Activated T-helper 9 cell treated with anti-CD3 and anti-CD28 coated beads, Interleukin-2, amount 50 U/mL, for 16 hours (primary cell): ENCODE data around the gene MPC1.

Experiments
- DNase-seq: peaks from one replicate; pipeline ENCODE4 v3.0.0-alpha.2; 2020; ENCODE audit warnings: low read depth

The MPC1 gene

GRCh38 chr6:166382933-166383801, at the start of gene MPC1:
TSS of gene MPC1 (minus strand) at chr6:166382940. CDS start at chr6:166382876, 64 bp downstream.
- DNase-seq: peak; percentile 92

DNA sequence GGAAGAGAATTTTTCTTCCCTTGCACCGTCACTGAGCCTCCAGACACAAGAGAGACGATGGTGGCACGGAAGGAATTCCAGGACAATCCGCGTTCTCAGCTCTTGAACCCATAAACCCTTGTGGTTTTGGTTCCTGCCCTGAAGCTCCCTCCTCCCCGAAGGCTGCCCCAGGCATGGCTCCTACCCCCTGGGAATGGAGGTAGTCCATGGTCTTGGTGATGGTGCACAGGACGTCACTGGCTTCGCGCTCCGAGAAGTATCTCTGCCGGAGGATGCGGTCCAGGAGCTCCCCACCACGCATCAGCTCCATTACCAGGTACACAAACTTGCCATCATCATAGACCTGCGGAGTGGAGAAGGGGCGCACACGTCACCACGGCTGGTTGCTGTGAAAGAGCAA, 47.5 kb upstream of the MPC1 start:
- DNase-seq: no peak

DNA sequence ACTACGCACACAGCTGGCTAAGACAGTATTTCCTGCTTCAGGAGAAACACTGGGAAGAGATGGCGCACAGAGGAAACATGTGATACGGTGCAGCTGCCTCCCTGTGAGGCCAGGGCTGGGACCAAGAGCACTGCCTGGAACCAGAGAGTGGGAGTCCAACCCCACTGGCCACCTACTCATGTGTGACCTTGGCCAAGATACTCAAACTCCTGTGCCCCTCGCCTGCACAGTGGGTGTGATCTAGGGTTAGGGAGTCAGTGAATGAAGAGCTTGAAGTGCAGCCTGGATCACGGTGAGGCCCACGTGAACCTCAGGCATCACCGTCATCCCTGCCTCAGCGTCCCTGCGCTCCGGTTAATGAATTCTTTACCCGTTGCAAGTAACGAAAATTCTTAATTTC, 41.7 kb upstream of the MPC1 start:
- no peak for DNase-seq

GRCh38 chr6:166423781-166424180, 41.0 kb upstream of the MPC1 start:
- DNase-seq: no peak

DNA sequence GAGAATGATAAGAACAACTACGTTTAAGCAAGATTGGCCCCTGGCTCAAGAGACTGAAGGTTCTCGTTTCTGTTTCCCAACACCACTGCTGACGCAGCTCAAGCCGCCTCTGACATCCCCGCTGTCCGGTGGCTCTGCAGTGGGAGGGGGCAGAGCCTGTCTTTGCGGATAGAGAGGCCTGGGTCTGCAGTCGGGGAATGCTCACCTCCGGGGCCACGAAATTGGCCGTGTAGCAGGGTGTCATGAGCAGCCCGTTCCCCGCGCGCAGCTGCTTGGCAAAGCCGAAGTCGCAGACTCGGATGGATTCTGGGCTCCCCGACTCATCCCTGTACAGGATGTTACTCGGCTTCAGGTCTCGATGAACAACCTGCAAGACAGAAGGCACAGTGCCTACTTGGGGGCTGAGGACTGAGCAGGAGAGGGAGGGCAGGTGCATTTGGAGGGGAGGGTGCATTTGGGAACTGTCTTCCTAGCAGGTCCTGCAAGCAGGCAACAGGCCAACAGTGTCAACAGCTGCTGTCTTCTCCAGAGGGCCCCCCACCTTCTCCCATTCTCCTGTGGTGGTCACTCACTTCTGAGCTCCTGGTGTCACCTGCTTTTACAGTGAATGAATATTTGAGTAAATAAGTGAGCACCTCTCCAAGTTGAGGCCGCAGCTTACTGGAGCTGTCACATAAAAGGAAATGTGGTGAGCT, 40.5 kb upstream of the MPC1 start:
- no peak for DNase-seq

- no peak for DNase-seq
Observed at GRCh38 chr6:166422201-166422940, 39.6 kb upstream of the MPC1 start.

DNA sequence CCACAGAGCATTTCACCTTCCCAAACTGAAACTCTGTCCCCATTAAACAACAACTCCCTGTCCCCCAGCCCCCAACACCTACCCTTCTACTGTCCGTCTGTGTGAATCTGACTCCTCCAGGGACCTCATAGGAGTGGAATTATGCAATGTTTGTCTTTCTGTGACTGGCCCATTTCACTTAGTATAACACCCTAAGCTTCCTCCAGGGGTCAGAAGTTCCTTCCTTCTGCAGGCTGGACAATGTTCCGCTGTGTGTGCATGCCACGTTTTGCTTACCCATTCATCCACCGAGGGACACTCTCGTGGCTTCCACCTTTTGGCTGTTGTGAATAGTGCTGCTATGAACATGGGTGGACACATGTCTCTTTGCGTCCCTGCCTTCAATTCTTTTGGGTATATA, 37.6 kb upstream of the MPC1 start:
- DNase-seq: no peak

GRCh38 chr6:166419717-166420116, 37.0 kb upstream of the MPC1 start:
- no peak for DNase-seq

- DNase-seq: peak; percentile 48
Observed at GRCh38 chr6:166419286-166419685, 36.5 kb upstream of the MPC1 start.

DNA sequence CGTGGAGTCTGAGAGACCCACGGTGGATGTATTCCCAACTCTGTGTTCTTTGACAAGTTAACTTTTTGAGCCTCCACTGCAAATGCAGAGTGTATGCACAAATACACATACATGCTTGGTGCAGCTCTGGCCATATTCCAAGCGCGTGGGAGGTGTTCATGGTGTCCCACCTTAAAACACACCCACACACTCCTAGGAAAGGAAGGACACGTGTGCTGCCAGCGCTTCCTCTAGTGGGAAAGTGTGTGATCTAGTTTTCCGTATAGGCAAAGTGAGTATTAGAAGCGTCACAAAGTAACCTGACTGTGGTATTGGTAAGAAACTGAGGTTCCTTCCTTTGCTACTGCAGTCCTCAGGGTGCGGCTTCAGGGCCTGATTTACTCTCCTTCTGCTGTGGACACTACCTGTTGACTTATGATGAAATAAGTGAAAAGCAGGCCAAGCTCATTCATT, 36.0 kb upstream of the MPC1 start:
- DNase-seq: no peak

DNA sequence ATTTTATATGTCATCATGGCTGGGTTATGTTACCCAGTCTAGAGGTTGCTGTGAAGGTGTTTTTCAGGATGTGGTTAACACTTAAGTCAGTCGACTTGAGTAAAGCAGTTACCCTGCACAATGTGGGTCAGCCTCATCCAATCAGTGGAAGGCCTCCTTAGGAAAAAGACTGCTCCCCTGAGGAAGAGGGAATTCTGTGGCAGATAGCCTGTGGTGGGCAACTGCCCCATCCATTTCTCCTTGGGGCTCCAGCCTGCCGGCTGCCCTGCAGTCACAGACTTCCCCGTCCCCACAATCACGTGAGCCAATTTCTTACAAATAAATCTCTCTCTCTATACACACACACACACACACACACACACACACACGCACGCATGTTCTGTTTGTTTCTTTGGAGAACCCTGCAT, 34.5 kb upstream of the MPC1 start:
- no peak for DNase-seq

GRCh38 chr6:166415833-166416347, 33.1 kb upstream of the MPC1 start:
- no peak for DNase-seq

DNA sequence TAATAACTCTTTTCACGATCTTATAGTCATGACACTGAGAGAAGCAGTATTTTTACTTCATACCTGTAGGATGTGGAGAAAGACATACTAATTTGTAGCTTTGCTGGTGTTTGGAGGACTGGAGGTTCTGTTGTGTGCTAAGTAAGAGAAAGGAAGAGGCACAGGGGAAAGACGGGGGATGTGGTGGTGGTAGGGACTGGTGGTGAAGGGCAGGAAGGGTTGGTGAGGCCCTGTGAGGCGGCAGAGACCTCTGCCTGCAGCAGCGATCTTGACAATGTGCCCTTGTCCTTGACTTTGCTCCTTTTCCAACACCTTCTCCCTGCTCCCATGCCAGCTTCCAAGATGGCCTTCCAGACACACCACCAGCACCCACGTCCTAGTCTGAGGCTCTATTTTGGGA, 32.6 kb upstream of the MPC1 start:
- DNase-seq: no peak

DNA sequence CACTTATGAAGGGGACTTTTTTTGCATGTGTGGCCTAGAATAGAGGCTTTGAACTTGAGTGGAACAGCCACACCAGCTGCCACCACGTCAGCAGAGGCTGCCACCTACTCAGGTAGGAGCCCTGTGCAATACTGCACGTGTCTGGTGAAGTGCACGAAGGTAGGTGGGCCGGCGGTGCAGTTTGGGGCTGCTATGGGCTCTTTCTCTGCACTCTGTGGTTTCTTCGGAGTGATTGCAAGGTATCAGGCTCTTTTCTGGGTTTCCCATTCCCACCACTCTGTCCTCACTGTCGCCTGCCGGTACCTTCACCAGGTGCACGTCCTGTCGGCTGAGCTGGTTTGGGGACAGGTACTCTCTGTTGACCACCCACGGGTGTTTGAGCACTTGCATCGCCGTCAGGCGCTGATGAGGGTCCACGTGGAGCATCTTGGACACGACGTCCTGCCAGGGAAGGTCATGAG, 30.8 kb upstream of the MPC1 start:
- no peak for DNase-seq

DNA sequence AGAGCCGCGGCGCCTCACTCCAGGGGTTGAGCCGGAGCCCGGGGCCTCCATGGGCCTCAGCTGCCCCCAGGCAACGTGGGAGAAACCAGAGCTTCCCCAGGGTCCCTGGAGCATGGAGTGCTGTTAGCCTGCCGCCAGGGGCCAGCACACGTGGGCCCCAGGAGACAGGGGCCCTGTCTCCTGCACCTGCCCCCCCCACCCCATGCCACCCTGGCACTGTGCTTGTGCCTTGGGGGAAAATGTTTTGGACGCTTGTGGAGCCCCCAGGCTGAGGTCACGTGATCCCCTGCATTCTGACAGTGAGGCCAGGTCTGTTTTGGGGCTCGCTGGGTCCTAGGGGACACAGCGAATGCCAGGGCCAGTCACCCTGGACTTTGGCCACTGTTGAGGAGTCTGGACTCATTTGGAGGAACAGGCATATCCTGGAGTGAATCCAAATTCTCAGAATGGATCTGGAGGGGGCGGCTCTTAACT, 30.2 kb upstream of the MPC1 start:
- no peak for DNase-seq

DNA sequence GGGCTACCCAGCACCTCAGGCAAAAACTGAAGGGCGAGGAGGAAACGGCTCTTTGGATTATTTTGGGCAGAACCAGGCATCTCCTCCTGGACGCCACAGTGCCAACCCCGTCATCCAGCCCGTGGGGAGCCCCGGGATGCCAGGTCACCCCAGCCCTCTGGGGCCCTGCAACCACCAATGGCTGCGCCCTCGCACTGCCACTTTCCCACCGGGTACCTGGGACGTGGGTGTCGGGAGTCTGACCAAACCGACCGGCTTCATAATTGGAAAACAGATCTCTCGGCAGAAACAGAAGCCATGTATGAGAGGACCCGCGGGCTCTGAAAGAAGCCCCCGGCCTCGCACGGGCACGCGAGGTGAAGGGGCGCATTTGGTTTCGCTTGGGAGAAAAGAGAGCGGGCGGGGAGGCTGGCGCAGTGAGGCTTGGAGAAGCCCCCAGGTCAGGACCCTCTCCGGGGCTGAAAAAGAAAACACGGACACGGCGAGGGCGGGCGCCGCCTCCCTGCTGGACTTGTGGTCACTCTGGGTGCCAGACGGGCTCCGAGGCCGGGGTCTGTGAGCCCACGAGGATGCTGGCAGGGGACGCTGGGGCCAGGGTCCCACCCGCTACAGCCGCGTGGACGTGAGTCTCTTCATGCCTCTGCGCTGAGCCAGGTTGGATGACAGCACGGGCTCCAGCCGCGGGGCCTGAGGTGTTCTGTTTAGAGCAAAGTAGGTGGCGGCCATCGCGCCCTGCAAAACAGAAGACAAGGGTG, 29.6 kb upstream of the MPC1 start:
- no peak for DNase-seq

DNA sequence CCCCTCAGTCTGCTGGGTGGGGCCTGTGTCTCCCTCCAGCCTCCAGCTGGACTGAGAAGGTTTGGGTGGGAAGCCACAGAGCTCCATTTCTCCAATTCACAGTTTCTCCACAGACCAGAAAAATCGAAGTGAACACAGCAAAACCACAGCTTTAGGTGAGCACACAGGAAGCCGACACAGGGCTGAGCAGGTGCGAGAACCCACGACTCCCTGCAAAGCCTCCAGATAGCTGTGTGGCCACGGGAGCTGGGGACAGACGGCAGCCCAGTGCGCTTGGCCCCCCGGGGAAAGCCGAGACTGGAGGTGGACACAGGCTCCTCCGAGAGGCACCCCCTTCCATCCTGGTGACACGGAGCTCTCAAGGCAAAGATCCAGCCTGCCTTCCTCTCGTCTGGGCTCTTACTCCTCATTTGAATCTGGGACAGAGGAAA, 29.0 kb upstream of the MPC1 start:
- no peak for DNase-seq

GRCh38 chr6:166411271-166411670, 28.5 kb upstream of the MPC1 start:
- DNase-seq: no peak

DNA sequence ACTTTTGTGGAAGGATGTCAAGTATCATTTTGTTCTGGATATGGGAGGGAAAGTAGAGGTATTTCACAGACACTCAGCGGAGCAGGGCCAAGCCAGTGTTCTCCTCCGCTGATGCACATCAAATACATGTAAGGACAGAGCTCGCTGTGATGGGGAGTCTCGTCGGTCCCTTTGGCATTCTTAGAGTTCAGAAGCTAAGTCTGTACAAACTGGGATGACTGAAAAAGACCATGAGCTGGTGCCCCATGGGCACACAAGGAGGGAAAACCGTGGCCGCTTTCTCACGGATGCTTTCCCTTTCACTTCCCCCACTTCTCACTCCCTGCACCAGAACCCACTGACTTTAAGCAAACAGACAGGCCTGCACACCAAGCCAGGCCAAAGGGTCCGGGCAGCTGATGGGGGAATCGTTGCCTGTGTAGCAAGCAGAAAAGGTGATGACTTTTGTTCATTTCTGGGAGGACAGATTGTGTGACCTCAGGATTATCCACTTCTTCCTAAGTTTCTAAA, 27.7 kb upstream of the MPC1 start:
- no peak for DNase-seq

DNA sequence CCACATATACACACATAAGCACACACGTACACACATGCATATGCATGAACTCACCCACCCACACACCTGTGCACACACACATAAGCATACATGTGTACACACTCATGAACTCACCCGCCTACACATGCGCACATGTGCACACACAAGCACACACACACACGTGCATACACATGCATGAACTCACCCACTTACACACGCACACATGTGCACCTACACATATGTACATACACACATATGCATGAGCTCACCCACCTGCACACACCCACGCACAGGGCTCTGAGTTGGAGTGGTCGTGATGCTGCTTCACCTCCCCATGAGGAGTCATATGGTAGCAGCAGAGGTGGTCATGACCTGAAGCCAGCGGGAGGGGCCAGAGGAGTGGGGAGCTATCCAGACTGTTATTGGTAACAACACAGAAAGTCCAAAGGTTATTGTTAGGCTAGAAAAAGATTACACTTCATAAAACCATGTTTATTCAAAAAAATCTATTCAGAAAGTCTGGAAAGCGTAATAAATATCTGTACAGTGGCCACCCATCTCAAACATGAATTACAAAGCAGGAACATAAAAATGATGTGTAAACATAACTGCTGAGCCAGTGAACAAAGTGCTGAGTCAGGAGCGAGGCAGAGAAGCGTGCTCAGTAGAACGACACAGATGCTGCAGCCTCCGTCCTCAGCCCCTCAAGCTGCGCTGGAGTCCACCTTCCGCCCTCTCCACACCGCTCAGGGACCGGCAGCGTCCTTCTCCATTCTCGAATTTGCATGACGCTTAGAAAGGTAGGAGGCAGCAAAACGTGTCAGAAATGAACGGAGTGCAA, 26.4 kb upstream of the MPC1 start:
- no peak for DNase-seq
